ENCODE data around the gene EFCAB12. TPM values are rescaled to one million over a fixed set of nuclear protein-coding genes. Genes with fewer than 3 reads are reported as not detected.
A peak's percentile ranks its signal among the peaks of the same experiment; 100 is the strongest.

EFCAB12 gene
- total and polyA plus RNA-seq, 2 of the 4 experiments (the other 2 are of a cell fraction), result under 0.01 to 0.17 TPM

GRCh38 chr3:129429602-129430001 is 1.2 kb upstream of the EFCAB12 start:
- Histone ChIP-seq H3K14ac (replicated peaks; ENCODE audit: low read depth, low read length) (no peak overlapping the region), H4K91ac (ENCODE audit: insufficient read depth, low read depth, low read length) (no peak overlapping the region), H4K8ac (ENCODE audit: low read depth in 2 of 2, low read length in 2 of 2) (peak overlapping the region in 1 of 2 experiments; percentile 76; a peak in 1 of 4 replicates), H3K9me1 (ENCODE audit: insufficient read depth, low read length) (peaks cover 10% of the 10 kb centered on the region; the same call in 1 of the 2 replicates), H3K56ac (ENCODE audit: extremely low read depth, insufficient read depth, low read length) (no peak overlapping the region), H3K9me3 (ENCODE audit: control insufficient read depth, insufficient read depth, low read length) (no peaks in the 10 kb centered on the region), H2AFZ (replicated peaks; ENCODE audit: low read length, poor library complexity) (no peak overlapping the region), H2BK20ac (ENCODE audit: low read depth, low read length) (no peak overlapping the region), H3K4me1 (ENCODE audit: control insufficient read depth, insufficient read depth, low read length) (no peaks in the 10 kb centered on the region), H2BK15ac (ENCODE audit: low read depth, low read length) (no peak overlapping the region), H4K5ac (ENCODE audit: low read depth, low read length) (no peak overlapping the region), H2AK5ac (ENCODE audit: low read depth, low read length) (no peak overlapping the region), H3K4me3 (ENCODE audit: insufficient read depth, low read depth, low read length) (no peak overlapping the region), H2BK5ac (ENCODE audit: low read depth, low read length, poor library complexity, severe bottlenecking) (no peak overlapping the region), H3K79me1 (ENCODE audit: low read depth in 1 of 2, low read length in 2 of 2) (peaks cover 5 to 7% of the 10 kb centered on the region in 2 experiments; a peak in 2 of 4 replicates), H3K23ac (ENCODE audit: low read depth, low read length) (no peak overlapping the region), H3K9ac (ENCODE audit: low read depth, low read length) (no peak overlapping the region), H3K4me2 (ENCODE audit: low read depth, low read length) (no peak overlapping the region), H3K18ac (ENCODE audit: low read depth, low read length) (no peak overlapping the region), H3K27me3 (ENCODE audit: control insufficient read depth, insufficient read depth, low read length) (no peaks in the 10 kb centered on the region), H3K27ac (ENCODE audit: insufficient read depth, low read length) (no peak overlapping the region), H3K36me3 (ENCODE audit: control insufficient read depth, insufficient read depth, low read length) (peaks cover 20% of the 10 kb centered on the region), H2BK120ac (ENCODE audit: low read depth, low read length) (no peak overlapping the region), H2AK9ac (replicated peaks; ENCODE audit: low read depth, low read length, poor library complexity) (peak overlapping the region; percentile 21), H3K4ac (ENCODE audit: low read depth, low read length) (no peak overlapping the region), H4K20me1 (ENCODE audit: insufficient read depth, low read length) (no peaks in the 10 kb centered on the region)
- BruUV-seq (replicated peaks), result no TSS peak
- intact Hi-C loops (cut with micrococcal nuclease) (no loop called here), in situ Hi-C loops (cut with MboI; ENCODE audit: low sequenced_read_pairs) (no loop called here), dilution Hi-C loops (cut with HindIII; ENCODE audit: low sequenced_read_pairs, unreplicated experiment) (no loop called here)
- no peak for DNase-seq
- ChIA-PET CTCF (no interaction called here), POLR2A (ENCODE audit: unreplicated experiment) (interaction anchor here (1.3 kb wide), 1 partner anchor 10 kb away, joined by 4 read pairs; the partner anchor contains the start of genes IFT122 and MBD4)
- TF ChIP-seq MAZ (IDR thresholded peaks at IDR 0.05; ENCODE audit: borderline replicate concordance, low read depth, low read length) (no peak), FOS (IDR thresholded peaks at IDR 0.05; ENCODE audit: low read depth, low read length) (no peak), CEBPB (IDR thresholded peaks at IDR 0.05; ENCODE audit: low read depth, low read length) (no peak), RAD21 (IDR thresholded peaks at IDR 0.05; ENCODE audit: low read length) (no peak), USF2 (IDR thresholded peaks at IDR 0.05; ENCODE audit: low read depth, low read length) (no peak), NFE2L2 (IDR thresholded peaks at IDR 0.05; ENCODE audit: low read depth, low read length) (no peak), CTCF (conservative IDR thresholded peaks at IDR 0.05; ENCODE audit: low read depth, low read length) (no peak)
- WGBS, 2 experiments (ENCODE audit: extremely low coverage in 2 of 2, insufficient read length in 1 of 2), result 80% methylated on average over 1 of the region's 4 CpGs; no CpG with 5 or more reads in 1 of the 2 experiments
- no peak for ATAC-seq (ENCODE audit: low read depth)
